Right kidney (tissue), 9 donors: ENCODE measurements around the gene FECH.
A peak's percentile ranks its signal among the peaks of the same experiment; 100 is the strongest.
"Not testable (repeated sequence)": the region's sequence is repeated elsewhere in the genome, so short reads cannot be mapped to it uniquely, and the experiment has no call there.

ENCODE experiments used
- DNase-seq: peaks from one replicate; pipeline ENCODE4 v3.0.0-alpha.2; 2016
- long read RNA-seq, 8 donors: transcript quantifications; one replicate each; lab custom pipeline, GENCODE V29; 2026

Gene FECH
- long read RNA-seq, donor 1, transcript FECH-201 (11 exons, 3,853 nt), result major isoform, 8 of 10 reads
- long read RNA-seq, donor 1, partial matches to known transcripts, result 0 of 10 reads
- long read RNA-seq, donor 1, other reads (novel, unspliced or antisense), result 0 of 10 reads
- long read RNA-seq, donor 2, partial matches to known transcripts, result 0 of 3 reads
- long read RNA-seq, donor 2, other reads (novel, unspliced or antisense), result 0 of 3 reads
- long read RNA-seq, donor 3, partial matches to known transcripts, result 0 of 5 reads
- long read RNA-seq, donor 3, other reads (novel, unspliced or antisense), result 0 of 5 reads
- long read RNA-seq, donor 4, transcript FECH-201 (11 exons, 3,853 nt), result major isoform, 9 of 12 reads
- long read RNA-seq, donor 4, partial matches to known transcripts, result 0 of 12 reads
- long read RNA-seq, donor 4, other reads (novel, unspliced or antisense), result 0 of 12 reads
- long read RNA-seq, donor 5, transcript FECH-201 (11 exons, 3,853 nt), result major isoform, 5 of 13 reads
- long read RNA-seq, donor 5, partial matches to known transcripts, result 0 of 13 reads
- long read RNA-seq, donor 5, other reads (novel, unspliced or antisense), result 5 of 13 reads
- long read RNA-seq, donor 6, transcript FECH-201 (11 exons, 3,853 nt), result major isoform, 8 of 9 reads
- long read RNA-seq, donor 6, partial matches to known transcripts, result 0 of 9 reads
- long read RNA-seq, donor 6, other reads (novel, unspliced or antisense), result 0 of 9 reads
- long read RNA-seq, donor 7, result 0 reads
- long read RNA-seq, donor 8, transcript FECH-201 (11 exons, 3,853 nt), result major isoform, 5 of 6 reads
- long read RNA-seq, donor 8, partial matches to known transcripts, result 0 of 6 reads
- long read RNA-seq, donor 8, other reads (novel, unspliced or antisense), result 0 of 6 reads

GRCh38 chr18:57586251-57587049 lies at the start of gene FECH:
FECH (minus strand) TSS chr18:57586702; CDS start chr18:57586620, 82 bp downstream.
- peak; percentile 85 for DNase-seq

GRCh38 chr18:57635003-57635822 lies 48.7 kb upstream of the FECH start:
- DNase-seq, result no peak

- DNase-seq, result peak; percentile 20
These were observed 45.2 kb upstream of the FECH start for GRCh38 chr18:57631697-57632096.

- DNase-seq, result no peak
These were observed 44.5 kb upstream of the FECH start for GRCh38 chr18:57630754-57631595.

GRCh38 chr18:57630002-57630753 lies 43.7 kb upstream of the FECH start:
- peak; percentile 93 for DNase-seq

- DNase-seq, result no peak
These were observed 42.9 kb upstream of the FECH start for GRCh38 chr18:57629422-57629821.

- DNase-seq, result no peak
These were observed 41.0 kb upstream of the FECH start for GRCh38 chr18:57627488-57627887.

- no peak for DNase-seq
These were observed 38.5 kb upstream of the FECH start for GRCh38 chr18:57624988-57625387.

GRCh38 chr18:57621246-57621604 lies 34.7 kb upstream of the FECH start:
- DNase-seq, result no peak

GRCh38 chr18:57619876-57620275 lies 33.4 kb upstream of the FECH start:
- DNase-seq, result no peak

- DNase-seq, result no peak
These were observed 32.4 kb upstream of the FECH start for GRCh38 chr18:57618910-57619309.

- DNase-seq, result no peak
These were observed 17.4 kb upstream of the FECH start for GRCh38 chr18:57603871-57604270.

- DNase-seq, result no peak
These were observed 8.8 kb upstream of the FECH start for GRCh38 chr18:57595347-57595746.

- not testable (repeated sequence) for DNase-seq
These were observed 6.2 kb upstream of the FECH start for GRCh38 chr18:57592716-57593115.

GRCh38 chr18:57589161-57589560 lies 2.7 kb upstream of the FECH start:
- DNase-seq, result no peak

GRCh38 chr18:57587098-57587661 lies 678 bp upstream of the FECH start:
- DNase-seq, result peak; percentile 9

- no peak for DNase-seq
These were observed 649 bp downstream of the FECH start for GRCh38 chr18:57585855-57586250.

- no peak for DNase-seq
These were observed 1.1 kb downstream of the FECH start for GRCh38 chr18:57585421-57585820.

GRCh38 chr18:57584444-57584843 lies 2.1 kb downstream of the FECH start:
- DNase-seq, result no peak
